ENCODE data around the gene MYO10.

MYO10 gene

DNA sequence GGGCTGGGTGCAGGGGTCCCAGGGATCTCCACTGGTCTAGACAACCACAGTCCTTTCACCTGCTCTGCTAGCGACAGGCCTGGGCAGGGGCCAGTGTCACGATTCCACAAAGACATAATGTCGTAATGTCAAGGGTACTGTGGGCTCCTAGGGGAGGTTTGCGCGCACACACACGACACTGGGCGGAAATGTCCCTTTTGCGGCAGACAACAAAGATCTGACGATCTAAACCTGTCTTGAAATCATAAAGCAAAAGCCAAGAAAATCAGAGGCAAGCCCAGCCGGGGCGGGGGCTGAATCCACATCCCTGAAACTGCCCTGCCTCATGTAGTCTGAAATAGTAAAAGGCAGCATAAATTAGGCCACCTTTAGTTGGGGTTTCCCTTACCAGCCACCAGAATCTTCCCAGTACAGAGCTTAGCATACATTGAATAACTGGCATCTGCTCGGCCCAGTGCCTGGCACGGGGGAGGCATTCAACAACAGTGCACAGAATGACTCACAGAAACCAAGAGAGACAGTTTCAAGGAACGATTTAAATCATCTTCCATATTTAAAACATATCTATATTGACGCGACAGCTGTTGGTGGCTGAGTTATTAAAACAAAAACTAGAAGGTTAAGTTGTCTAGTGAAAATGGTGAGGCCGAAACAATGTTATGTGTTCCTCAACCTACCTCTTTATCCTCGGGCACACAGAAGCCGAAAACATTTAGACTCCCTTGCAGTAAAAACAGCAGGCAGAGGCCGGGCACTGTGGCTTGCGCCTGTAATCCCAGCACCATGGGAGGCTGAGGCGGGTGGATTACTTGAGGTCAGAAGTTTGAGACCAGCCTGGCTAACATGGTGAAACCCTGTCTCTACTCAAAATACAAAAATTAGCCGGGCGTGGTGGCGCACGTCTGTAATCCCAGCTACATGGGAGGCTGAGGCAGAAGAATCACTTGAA is 151.0 kb downstream of the MYO10 start:
- H3K36me3 Mint-ChIP-seq (ENCODE audit: low read depth), result no peaks in the 10 kb centered on the region
- DNase-seq (ENCODE audit: low spot score), result peak; percentile 49
- no peaks in the 10 kb centered on the region for H3K9me3 Mint-ChIP-seq
- peaks cover 2% of the 10 kb centered on the region for H3K4me1 Mint-ChIP-seq (ENCODE audit: low read depth)
- no peak overlapping the region for H3K4me3 Mint-ChIP-seq
- peaks cover 3% of the 10 kb centered on the region for H3K27me3 Mint-ChIP-seq (ENCODE audit: low read depth)
- H3K27ac Mint-ChIP-seq, result no peak overlapping the region

GRCh38 chr5:16784088-16784487 is 152.0 kb downstream of the MYO10 start:
- H3K4me3 Mint-ChIP-seq, result no peak overlapping the region
- H3K27ac Mint-ChIP-seq, result no peak overlapping the region
- DNase-seq (ENCODE audit: low spot score), result no peak

GRCh38 chr5:16781828-16782626 is 154.1 kb downstream of the MYO10 start:
- DNase-seq (ENCODE audit: low spot score), result no peak
- H3K36me3 Mint-ChIP-seq (ENCODE audit: low read depth), result no peaks in the 10 kb centered on the region
- no peak overlapping the region for H3K4me3 Mint-ChIP-seq
- H3K27ac Mint-ChIP-seq, result no peak overlapping the region
- H3K9me3 Mint-ChIP-seq, result no peaks in the 10 kb centered on the region
- peaks cover 2% of the 10 kb centered on the region for H3K4me1 Mint-ChIP-seq (ENCODE audit: low read depth)
- no peaks in the 10 kb centered on the region for H3K27me3 Mint-ChIP-seq (ENCODE audit: low read depth)

More at GRCh38 chr5:16784088-16784487, 152.0 kb downstream of the MYO10 start:
- H3K4me1 Mint-ChIP-seq (ENCODE audit: low read depth), result peaks cover 2% of the 10 kb centered on the region
- H3K27me3 Mint-ChIP-seq (ENCODE audit: low read depth), result peaks cover 3% of the 10 kb centered on the region
- no peaks in the 10 kb centered on the region for H3K36me3 Mint-ChIP-seq (ENCODE audit: low read depth)
- H3K9me3 Mint-ChIP-seq, result no peaks in the 10 kb centered on the region

GRCh38 chr5:16780325-16780724 is 155.8 kb downstream of the MYO10 start:
- no peaks in the 10 kb centered on the region for H3K36me3 Mint-ChIP-seq (ENCODE audit: low read depth)
- H3K9me3 Mint-ChIP-seq, result no peaks in the 10 kb centered on the region
- H3K27ac Mint-ChIP-seq, result no peak overlapping the region
- peaks cover 2% of the 10 kb centered on the region for H3K4me1 Mint-ChIP-seq (ENCODE audit: low read depth)
- no peaks in the 10 kb centered on the region for H3K27me3 Mint-ChIP-seq (ENCODE audit: low read depth)
- DNase-seq (ENCODE audit: low spot score), result no peak
- H3K4me3 Mint-ChIP-seq, result no peak overlapping the region

DNA sequence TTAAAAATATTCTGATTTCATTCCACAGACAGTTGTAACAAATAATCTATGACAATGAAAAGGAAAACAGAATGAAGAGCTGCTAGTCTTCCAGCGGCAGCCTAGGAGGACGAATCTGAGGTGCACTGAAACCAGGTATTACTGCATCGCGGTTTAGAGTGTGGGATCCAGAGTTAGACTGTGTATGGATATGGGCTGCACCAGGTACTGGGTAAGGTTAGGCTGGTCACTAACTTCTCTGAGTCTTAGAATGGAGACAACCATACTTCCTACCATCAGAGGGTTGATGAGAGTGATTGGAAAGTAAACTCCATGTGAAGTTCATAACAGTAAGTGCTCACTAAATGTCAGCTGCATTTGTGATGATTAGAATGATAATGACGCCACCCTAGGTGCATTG is 158.7 kb downstream of the MYO10 start:
- no peak for DNase-seq (ENCODE audit: low spot score)
- Mint-ChIP-seq H3K36me3 (ENCODE audit: low read depth) (no peaks in the 10 kb centered on the region), H3K27me3 (ENCODE audit: low read depth) (no peaks in the 10 kb centered on the region), H3K9me3 (no peaks in the 10 kb centered on the region), H3K4me3 (no peak overlapping the region), H3K27ac (no peak overlapping the region), H3K4me1 (ENCODE audit: low read depth) (no peaks in the 10 kb centered on the region)

DNA sequence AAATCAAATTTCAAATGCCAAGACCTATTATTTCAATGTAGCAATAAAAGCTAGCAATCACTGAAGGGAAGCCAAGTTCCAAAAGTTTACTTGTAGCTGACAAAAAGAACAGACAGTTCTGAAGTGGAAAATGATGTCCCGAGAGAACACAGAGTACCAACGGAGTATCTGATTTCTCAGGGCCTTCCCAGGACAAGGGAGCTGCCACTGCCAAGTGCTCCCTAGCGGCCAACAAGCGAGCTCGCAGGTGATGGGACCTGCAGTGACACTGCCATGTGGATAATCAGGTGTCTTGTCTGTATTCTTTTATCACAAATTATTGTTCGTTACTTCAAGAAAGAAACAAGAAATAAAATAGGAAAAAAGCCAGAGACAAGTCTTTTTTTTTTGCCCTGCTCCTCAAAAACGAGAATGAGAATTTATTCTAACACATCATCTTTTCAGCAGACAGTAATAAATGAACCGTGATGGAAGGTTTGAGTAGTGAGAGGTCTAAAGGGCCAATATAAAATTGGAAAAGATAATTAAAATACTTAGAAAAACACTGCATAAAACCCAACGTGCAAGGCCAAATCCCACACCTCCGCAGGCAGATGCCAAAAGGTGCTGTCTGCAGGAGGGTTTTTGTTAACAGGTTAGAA is 159.4 kb downstream of the MYO10 start:
- Mint-ChIP-seq H3K9me3 (no peaks in the 10 kb centered on the region), H3K4me3 (no peak overlapping the region)

GRCh38 chr5:16774806-16775205 is 161.3 kb downstream of the MYO10 start:
- Mint-ChIP-seq H3K27me3 (ENCODE audit: low read depth) (no peaks in the 10 kb centered on the region), H3K4me1 (ENCODE audit: low read depth) (no peaks in the 10 kb centered on the region), H3K27ac (no peak overlapping the region), H3K9me3 (no peaks in the 10 kb centered on the region), H3K4me3 (no peak overlapping the region), H3K36me3 (ENCODE audit: low read depth) (no peaks in the 10 kb centered on the region)
- DNase-seq (ENCODE audit: low spot score), result no peak

More for the DNA sequence above, 159.4 kb downstream of the MYO10 start:
- H3K4me1 Mint-ChIP-seq (ENCODE audit: low read depth), result no peaks in the 10 kb centered on the region
- no peaks in the 10 kb centered on the region for H3K36me3 Mint-ChIP-seq (ENCODE audit: low read depth)
- no peak for DNase-seq (ENCODE audit: low spot score)
- H3K27ac Mint-ChIP-seq, result no peak overlapping the region
- H3K27me3 Mint-ChIP-seq (ENCODE audit: low read depth), result no peaks in the 10 kb centered on the region

GRCh38 chr5:16773991-16774390 is 162.1 kb downstream of the MYO10 start:
- DNase-seq (ENCODE audit: low spot score), result no peak
- no peaks in the 10 kb centered on the region for H3K9me3 Mint-ChIP-seq
- no peak overlapping the region for H3K4me3 Mint-ChIP-seq
- H3K36me3 Mint-ChIP-seq (ENCODE audit: low read depth), result no peaks in the 10 kb centered on the region
- no peak overlapping the region for H3K27ac Mint-ChIP-seq
- H3K4me1 Mint-ChIP-seq (ENCODE audit: low read depth), result no peaks in the 10 kb centered on the region
- no peaks in the 10 kb centered on the region for H3K27me3 Mint-ChIP-seq (ENCODE audit: low read depth)

GRCh38 chr5:16772556-16772955 is 163.5 kb downstream of the MYO10 start:
- no peaks in the 10 kb centered on the region for H3K27me3 Mint-ChIP-seq (ENCODE audit: low read depth)
- H3K4me3 Mint-ChIP-seq, result no peak overlapping the region
- no peak overlapping the region for H3K27ac Mint-ChIP-seq
- no peaks in the 10 kb centered on the region for H3K9me3 Mint-ChIP-seq
- H3K36me3 Mint-ChIP-seq (ENCODE audit: low read depth), result no peaks in the 10 kb centered on the region
- no peaks in the 10 kb centered on the region for H3K4me1 Mint-ChIP-seq (ENCODE audit: low read depth)
- DNase-seq (ENCODE audit: low spot score), result no peak

GRCh38 chr5:16768184-16768583 is 167.9 kb downstream of the MYO10 start:
- no peak overlapping the region for H3K4me3 Mint-ChIP-seq
- no peaks in the 10 kb centered on the region for H3K9me3 Mint-ChIP-seq
- DNase-seq (ENCODE audit: low spot score), result no peak
- no peaks in the 10 kb centered on the region for H3K4me1 Mint-ChIP-seq (ENCODE audit: low read depth)
- H3K36me3 Mint-ChIP-seq (ENCODE audit: low read depth), result no peaks in the 10 kb centered on the region
- H3K27ac Mint-ChIP-seq, result no peak overlapping the region
- no peaks in the 10 kb centered on the region for H3K27me3 Mint-ChIP-seq (ENCODE audit: low read depth)

- Mint-ChIP-seq H3K27ac (no peak overlapping the region), H3K9me3 (no peaks in the 10 kb centered on the region), H3K4me3 (no peak overlapping the region), H3K27me3 (ENCODE audit: low read depth) (no peaks in the 10 kb centered on the region), H3K4me1 (ENCODE audit: low read depth) (peaks cover 5% of the 10 kb centered on the region), H3K36me3 (ENCODE audit: low read depth) (no peaks in the 10 kb centered on the region)
- no peak for DNase-seq (ENCODE audit: low spot score)
Observed at GRCh38 chr5:16763211-16763610, 172.9 kb downstream of the MYO10 start.

DNA sequence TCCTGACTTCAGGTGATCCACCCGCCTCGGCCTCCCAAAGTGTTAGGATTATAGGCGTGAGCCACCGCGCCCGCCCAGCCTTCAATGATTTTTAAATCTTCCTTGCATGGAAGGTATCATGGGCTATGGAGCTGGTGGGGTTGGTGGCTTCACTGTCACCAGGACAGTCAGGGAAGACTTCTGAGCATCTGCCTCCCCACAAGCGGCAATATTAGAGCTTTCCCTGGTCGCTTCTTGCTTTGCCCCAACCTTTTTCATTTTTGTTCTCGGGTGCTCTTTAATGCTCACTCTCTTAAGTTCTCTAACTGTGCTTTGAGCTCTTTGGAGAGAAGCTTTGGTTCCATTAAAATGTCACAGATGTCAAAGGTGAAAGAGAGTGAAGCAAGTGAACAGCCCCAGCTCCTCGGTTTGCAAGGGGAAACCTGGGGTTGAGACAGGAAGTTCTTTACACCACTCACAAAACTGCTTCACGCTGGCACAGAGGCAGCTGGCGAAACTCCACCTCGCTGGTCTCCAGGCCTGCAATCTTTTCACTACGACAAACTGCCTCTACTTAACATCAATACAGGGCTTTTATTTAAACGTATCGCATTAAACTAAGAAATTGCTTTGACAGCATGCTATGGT is 176.8 kb downstream of the MYO10 start:
- peak; percentile 7 for DNase-seq (ENCODE audit: low spot score)
- Mint-ChIP-seq H3K27me3 (ENCODE audit: low read depth) (no peaks in the 10 kb centered on the region), H3K27ac (no peak overlapping the region), H3K4me1 (ENCODE audit: low read depth) (peaks cover 5% of the 10 kb centered on the region), H3K9me3 (no peaks in the 10 kb centered on the region), H3K4me3 (peak overlapping the region; percentile 3), H3K36me3 (ENCODE audit: low read depth) (no peaks in the 10 kb centered on the region)

- no peak overlapping the region for H3K4me3 Mint-ChIP-seq
- no peak for DNase-seq (ENCODE audit: low spot score)
- H3K36me3 Mint-ChIP-seq (ENCODE audit: low read depth), result no peaks in the 10 kb centered on the region
- H3K27ac Mint-ChIP-seq, result no peak overlapping the region
- peaks cover 5% of the 10 kb centered on the region for H3K4me1 Mint-ChIP-seq (ENCODE audit: low read depth)
- H3K27me3 Mint-ChIP-seq (ENCODE audit: low read depth), result no peaks in the 10 kb centered on the region
- H3K9me3 Mint-ChIP-seq, result no peaks in the 10 kb centered on the region
Observed at GRCh38 chr5:16757989-16758501, 178.0 kb downstream of the MYO10 start.

Measured in T-helper 2 cell treated with Interferon-gamma antibody and Interleukin-4, amounts not matched to agents 5 μg/mL and 100 μg/mL, for 36 hours (primary cell).